Stomach (tissue), 4 donors: ENCODE measurements around the gene TTC7B.

ENCODE experiments used
- CTCF ChIP-seq, 7 experiments: fragments of 450-650 bp in 4 of 7; fragments of 200-600 bp in 3 of 7; sonication (generic) in 3 of 7; IDR thresholded peaks; one replicate each; pipeline ENCODE4 v1.5.1; 2016 to 2019; ENCODE audit warnings: antibody characterized with exemption in 7 of 7, control low read depth in 2 of 7, mild to moderate bottlenecking in 1 of 7
- POLR2AphosphoS5 ChIP-seq, 3 donors: sonication (generic); formaldehyde crosslinking; IDR thresholded peaks; one replicate each; pipeline ENCODE4 v1.6.1; 2016; ENCODE audit warnings: antibody characterized with exemption in 3 of 3

- TF ChIP-seq CTCF (IDR thresholded peaks at IDR 0.05) (no peak), POLR2AphosphoS5 (IDR thresholded peaks at IDR 0.05) (no peak)
These were observed 95.9 kb downstream of the TTC7B start for GRCh38 chr14:90720336-90720735.
